SK-N-SH treated with all-trans-retinoic acid at 6 μM for 48 hours (cell line): Measurements from ENCODE around the gene SOCS3.

ENCODE experiments used
- ATAC-seq: fragments of 200-7000 bp; cut with Tn5 transposase; 3 replicates; pipeline ENCODE4 v1.9.1; 2020; ENCODE audit warnings: mild to moderate bottlenecking, moderate library complexity
- ESRRG ChIP-seq: fragments of 250-450 bp; sonication (Bioruptor Pico); IDR thresholded peaks from 2 replicates; pipeline ENCODE4 v1.6.1; 2021; ENCODE audit warnings: mild to moderate bottlenecking
- GLIS3 ChIP-seq: fragments of 250-450 bp; sonication (Bioruptor Pico); IDR thresholded peaks from 2 replicates; pipeline ENCODE4 v1.5.0; 2020; ENCODE audit warnings: mild to moderate bottlenecking, moderate library complexity
- ISL1 ChIP-seq: fragments of 250-450 bp; sonication (Bioruptor Pico); IDR thresholded peaks from 2 replicates; pipeline ENCODE4 v2.1.2; 2022; ENCODE audit warnings: mild to moderate bottlenecking, moderate library complexity
- OSR1 ChIP-seq: fragments of 250-450 bp; sonication (Bioruptor Pico); IDR thresholded peaks from 2 replicates; pipeline ENCODE4 v1.8.0; 2022; ENCODE audit warnings: moderate library complexity, mild to moderate bottlenecking, inconsistent platforms
- PPARA ChIP-seq: fragments of 250-450 bp; sonication (Bioruptor Pico); IDR thresholded peaks from 2 replicates; pipeline ENCODE4 v1.5.0; 2020; ENCODE audit warnings: mild to moderate bottlenecking, borderline replicate concordance
- RARB ChIP-seq: fragments of 250-450 bp; sonication (Bioruptor Pico); IDR thresholded peaks from 2 replicates; pipeline ENCODE4 v1.8.0; 2021; ENCODE audit warnings: mild to moderate bottlenecking, moderate library complexity
- SNAI2 ChIP-seq: fragments of 250-450 bp; sonication (Bioruptor Pico); IDR thresholded peaks from 2 replicates; pipeline ENCODE4 v1.5.0; 2020; ENCODE audit warnings: mild to moderate bottlenecking, moderate library complexity
- TCF4 ChIP-seq: fragments of 250-450 bp; sonication (Bioruptor Pico); IDR thresholded peaks from 2 replicates; pipeline ENCODE4 v1.8.0; 2021; ENCODE audit warnings: mild to moderate bottlenecking, moderate library complexity, borderline replicate concordance
- ZC3H10 ChIP-seq: fragments of 250-450 bp; sonication (Bioruptor Pico); IDR thresholded peaks from 2 replicates; pipeline ENCODE4 v1.5.1; 2021; ENCODE audit warnings: mild to moderate bottlenecking, moderate library complexity
- ZFP3 ChIP-seq: fragments of 250-450 bp; sonication (Bioruptor Pico); IDR thresholded peaks from 2 replicates; pipeline ENCODE4 v1.5.0; 2020; ENCODE audit warnings: mild to moderate bottlenecking, moderate library complexity
- ZFP30 ChIP-seq: fragments of 450-650 bp; formaldehyde crosslinking; IDR thresholded peaks from 2 replicates; pipeline ENCODE4 v1.5.0; 2022; ENCODE audit warnings: mild to moderate bottlenecking, moderate library complexity
- ZNF70 ChIP-seq: fragments of 450-650 bp; formaldehyde crosslinking; IDR thresholded peaks from 2 replicates; pipeline ENCODE4 v1.5.0; 2020; ENCODE audit warnings: mild to moderate bottlenecking, moderate library complexity
- ZNF8 ChIP-seq: fragments of 450-650 bp; formaldehyde crosslinking; IDR thresholded peaks from 2 replicates; pipeline ENCODE4 v1.5.0; 2020; ENCODE audit warnings: mild to moderate bottlenecking, moderate library complexity
- TF ChIP-seq, protein P1 (sequence below): fragments of 250-450 bp; sonication (Bioruptor Pico); IDR thresholded peaks from 2 replicates; pipeline ENCODE4 v1.5.1; 2020; ENCODE audit warnings: low read depth, mild to moderate bottlenecking, moderate library complexity
- TF ChIP-seq, protein P2 (sequence below): fragments of 250-450 bp; sonication (Bioruptor Pico); IDR thresholded peaks from 2 replicates; pipeline ENCODE4 v1.5.1; 2021; ENCODE audit warnings: mild to moderate bottlenecking, moderate library complexity
- TF ChIP-seq, protein P3 (sequence below): fragments of 250-450 bp; sonication (Bioruptor Pico); IDR thresholded peaks from 2 replicates; pipeline ENCODE4 v1.5.0; 2020; ENCODE audit warnings: mild to moderate bottlenecking, moderate library complexity
- TF ChIP-seq, protein P4 (sequence below): fragments of 250-450 bp; sonication (Bioruptor Pico); IDR thresholded peaks from 2 replicates; pipeline ENCODE4 v1.8.0; 2020; ENCODE audit warnings: mild to moderate bottlenecking, moderate library complexity, borderline replicate concordance
- TF ChIP-seq, protein P5 (sequence below): fragments of 250-450 bp; sonication (Bioruptor Pico); IDR thresholded peaks from 2 replicates; pipeline ENCODE4 v1.8.0; 2021; ENCODE audit warnings: low read depth, mild to moderate bottlenecking, moderate library complexity, borderline replicate concordance

The SOCS3 gene

DNA sequence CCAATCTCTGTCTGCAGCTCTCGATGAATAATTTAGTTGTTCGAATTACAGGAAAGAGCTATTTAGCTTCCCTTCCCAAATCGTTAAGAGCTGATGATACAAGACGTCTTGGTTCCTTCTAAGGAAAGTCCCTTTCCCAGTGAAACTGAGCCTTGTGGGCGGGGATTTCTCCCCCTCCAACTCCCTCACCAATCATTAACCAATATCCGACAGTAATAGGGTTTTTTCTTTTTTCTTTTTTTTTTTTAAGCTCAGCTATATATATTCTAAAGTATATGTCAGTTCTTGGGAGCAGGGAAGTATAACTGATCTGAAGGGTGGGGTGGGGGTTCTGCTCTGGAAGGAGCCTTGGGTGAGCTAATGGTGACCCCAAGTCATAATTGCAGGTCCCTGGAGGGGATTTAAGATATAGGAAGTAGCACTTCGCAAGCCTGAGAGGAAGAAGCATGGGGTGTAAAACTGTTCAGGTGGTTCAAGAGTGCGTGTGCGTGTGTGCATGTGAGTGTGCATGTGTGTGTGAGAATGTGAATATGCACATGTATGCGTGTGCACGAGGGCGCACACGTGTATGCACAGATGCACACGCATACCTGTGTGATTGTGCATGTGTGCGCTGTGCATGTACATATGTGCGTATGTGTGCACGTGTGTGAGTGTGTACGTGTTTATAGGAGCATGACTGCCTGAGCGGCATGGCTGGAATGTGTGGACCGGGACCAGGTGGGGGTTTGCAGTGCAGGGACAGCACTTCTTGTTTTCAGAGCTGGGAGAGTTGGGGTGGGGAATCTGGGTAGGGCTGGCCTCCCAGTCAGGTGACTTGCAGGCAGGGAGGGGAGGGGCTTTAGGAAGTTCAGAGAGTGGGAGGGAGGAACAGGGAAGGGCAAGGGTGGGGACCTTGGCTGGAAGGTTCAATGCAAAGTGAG is 42.7 kb downstream of the SOCS3 start:
- TF ChIP-seq PPARA (no peak), ZNF70 (CRISPR knock-in tag) (no peak), ESRRG (CRISPR knock-in tag) (no peak), RARB (CRISPR knock-in tag) (no peak), ZFP3 (CRISPR knock-in tag) (no peak), ZNF8 (CRISPR knock-in tag) (no peak)
- TF ChIP-seq, protein P1, sequence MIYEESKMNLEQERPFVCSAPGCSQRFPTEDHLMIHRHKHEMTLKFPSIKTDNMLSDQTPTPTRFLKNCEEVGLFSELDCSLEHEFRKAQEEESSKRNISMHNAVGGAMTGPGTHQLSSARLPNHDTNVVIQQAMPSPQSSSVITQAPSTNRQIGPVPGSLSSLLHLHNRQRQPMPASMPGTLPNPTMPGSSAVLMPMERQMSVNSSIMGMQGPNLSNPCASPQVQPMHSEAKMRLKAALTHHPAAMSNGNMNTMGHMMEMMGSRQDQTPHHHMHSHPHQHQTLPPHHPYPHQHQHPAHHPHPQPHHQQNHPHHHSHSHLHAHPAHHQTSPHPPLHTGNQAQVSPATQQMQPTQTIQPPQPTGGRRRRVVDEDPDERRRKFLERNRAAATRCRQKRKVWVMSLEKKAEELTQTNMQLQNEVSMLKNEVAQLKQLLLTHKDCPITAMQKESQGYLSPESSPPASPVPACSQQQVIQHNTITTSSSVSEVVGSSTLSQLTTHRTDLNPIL (CRISPR knock-in tag): no peak
- ATAC-seq: 0 out of 3 replicates have a peak, but pooled peaks have one; percentile 1

DNA sequence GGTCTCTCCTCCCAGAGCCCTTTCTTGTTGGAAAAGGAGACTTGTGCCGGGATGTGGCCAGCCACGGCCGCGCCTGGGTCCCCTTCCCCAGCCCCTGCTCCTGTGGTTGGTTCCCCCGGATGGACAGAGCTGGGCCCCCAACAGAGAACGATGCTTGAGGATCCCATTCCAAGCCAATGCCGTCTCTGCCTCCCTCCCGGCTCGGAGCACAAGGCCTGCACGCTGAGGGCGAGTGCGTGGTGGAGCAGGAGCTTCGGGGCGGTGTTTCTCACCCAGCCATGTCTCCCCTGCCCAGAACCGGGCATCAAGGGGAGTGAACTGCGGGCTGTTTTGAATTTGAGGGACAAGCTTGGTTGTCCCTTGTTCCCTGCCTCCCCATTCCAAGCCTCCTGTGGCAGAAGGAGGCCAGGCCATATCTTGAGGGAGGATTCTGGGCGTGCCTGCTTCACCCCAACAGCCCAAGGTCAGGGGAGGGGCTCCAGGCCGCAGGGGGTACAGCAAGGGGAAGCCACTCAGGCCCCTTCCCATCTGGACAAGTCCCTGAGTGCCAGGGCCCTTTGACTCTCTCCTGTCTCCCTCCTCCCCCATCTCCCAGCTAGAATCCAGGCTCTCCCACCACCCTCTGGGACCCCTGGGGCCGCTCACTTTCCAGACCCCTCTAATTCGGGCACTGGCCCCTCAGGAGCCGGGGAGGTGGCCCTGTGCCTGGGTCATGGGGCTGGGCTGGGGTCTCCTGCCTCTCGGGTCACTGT is 43.6 kb downstream of the SOCS3 start:
- TF ChIP-seq, protein P2, sequence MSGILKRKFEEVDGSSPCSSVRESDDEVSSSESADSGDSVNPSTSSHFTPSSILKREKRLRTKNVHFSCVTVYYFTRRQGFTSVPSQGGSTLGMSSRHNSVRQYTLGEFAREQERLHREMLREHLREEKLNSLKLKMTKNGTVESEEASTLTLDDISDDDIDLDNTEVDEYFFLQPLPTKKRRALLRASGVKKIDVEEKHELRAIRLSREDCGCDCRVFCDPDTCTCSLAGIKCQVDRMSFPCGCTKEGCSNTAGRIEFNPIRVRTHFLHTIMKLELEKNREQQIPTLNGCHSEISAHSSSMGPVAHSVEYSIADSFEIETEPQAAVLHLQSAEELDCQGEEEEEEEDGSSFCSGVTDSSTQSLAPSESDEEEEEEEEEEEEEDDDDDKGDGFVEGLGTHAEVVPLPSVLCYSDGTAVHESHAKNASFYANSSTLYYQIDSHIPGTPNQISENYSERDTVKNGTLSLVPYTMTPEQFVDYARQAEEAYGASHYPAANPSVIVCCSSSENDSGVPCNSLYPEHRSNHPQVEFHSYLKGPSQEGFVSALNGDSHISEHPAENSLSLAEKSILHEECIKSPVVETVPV (CRISPR knock-in tag): no peak
- TF ChIP-seq, protein P3, sequence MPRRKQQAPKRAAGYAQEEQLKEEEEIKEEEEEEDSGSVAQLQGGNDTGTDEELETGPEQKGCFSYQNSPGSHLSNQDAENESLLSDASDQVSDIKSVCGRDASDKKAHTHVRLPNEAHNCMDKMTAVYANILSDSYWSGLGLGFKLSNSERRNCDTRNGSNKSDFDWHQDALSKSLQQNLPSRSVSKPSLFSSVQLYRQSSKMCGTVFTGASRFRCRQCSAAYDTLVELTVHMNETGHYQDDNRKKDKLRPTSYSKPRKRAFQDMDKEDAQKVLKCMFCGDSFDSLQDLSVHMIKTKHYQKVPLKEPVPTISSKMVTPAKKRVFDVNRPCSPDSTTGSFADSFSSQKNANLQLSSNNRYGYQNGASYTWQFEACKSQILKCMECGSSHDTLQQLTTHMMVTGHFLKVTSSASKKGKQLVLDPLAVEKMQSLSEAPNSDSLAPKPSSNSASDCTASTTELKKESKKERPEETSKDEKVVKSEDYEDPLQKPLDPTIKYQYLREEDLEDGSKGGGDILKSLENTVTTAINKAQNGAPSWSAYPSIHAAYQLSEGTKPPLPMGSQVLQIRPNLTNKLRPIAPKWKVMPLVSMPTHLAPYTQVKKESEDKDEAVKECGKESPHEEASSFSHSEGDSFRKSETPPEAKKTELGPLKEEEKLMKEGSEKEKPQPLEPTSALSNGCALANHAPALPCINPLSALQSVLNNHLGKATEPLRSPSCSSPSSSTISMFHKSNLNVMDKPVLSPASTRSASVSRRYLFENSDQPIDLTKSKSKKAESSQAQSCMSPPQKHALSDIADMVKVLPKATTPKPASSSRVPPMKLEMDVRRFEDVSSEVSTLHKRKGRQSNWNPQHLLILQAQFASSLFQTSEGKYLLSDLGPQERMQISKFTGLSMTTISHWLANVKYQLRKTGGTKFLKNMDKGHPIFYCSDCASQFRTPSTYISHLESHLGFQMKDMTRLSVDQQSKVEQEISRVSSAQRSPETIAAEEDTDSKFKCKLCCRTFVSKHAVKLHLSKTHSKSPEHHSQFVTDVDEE: no peak
- no peak for TF ChIP-seq RARB (CRISPR knock-in tag)
- no peak for TF ChIP-seq TCF4 (CRISPR knock-in tag)
- TF ChIP-seq ZC3H10: no peak
- TF ChIP-seq PPARA: no peak
- no peak; the same call in 1 of the 3 replicates for ATAC-seq

DNA sequence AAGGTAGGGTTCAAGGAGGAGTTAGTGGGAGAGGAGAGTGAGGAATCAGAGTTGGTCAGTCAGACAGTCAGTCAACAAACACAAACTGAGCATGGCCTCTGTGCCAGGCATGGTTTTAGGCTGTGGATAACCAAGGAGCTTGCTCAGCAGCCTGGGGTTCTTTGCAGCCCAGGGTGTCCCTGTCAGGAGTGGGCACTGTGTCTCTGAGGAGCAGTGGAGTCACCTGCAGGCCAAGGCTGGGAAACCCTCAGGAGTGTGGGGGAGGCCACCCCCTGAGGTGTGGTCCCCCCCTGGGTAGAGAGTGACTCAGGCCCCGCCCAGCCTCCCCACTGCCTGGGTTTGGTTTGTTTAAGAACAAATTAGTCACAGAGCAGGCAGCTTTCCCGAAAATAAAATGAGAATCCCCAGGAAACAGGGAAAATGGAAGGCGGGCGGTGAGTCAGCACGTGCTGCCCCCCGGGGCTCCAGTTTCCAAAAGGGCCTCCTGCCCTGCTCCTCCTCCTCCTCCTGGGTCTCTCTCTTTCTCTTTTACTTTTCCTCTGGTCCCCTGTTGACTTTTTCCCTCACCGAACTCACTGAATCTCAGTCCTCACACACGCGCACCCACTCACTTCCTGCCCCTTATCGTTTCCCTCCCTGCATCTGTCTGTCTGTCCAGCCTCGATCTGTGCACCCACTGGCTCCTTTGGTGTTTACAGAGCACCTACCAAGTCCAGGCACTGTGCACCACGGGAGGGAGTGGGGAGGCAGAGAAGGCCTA is 44.3 kb downstream of the SOCS3 start:
- TF ChIP-seq, protein P4, sequence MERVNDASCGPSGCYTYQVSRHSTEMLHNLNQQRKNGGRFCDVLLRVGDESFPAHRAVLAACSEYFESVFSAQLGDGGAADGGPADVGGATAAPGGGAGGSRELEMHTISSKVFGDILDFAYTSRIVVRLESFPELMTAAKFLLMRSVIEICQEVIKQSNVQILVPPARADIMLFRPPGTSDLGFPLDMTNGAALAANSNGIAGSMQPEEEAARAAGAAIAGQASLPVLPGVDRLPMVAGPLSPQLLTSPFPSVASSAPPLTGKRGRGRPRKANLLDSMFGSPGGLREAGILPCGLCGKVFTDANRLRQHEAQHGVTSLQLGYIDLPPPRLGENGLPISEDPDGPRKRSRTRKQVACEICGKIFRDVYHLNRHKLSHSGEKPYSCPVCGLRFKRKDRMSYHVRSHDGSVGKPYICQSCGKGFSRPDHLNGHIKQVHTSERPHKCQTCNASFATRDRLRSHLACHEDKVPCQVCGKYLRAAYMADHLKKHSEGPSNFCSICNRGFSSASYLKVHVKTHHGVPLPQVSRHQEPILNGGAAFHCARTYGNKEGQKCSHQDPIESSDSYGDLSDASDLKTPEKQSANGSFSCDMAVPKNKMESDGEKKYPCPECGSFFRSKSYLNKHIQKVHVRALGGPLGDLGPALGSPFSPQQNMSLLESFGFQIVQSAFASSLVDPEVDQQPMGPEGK (CRISPR knock-in tag): peak; percentile 97; the same call in 1 of the 2 replicates
- TF ChIP-seq SNAI2: no peak
- TF ChIP-seq, all 23 proteins: peak for 1
- peak; percentile 54 for ATAC-seq

DNA sequence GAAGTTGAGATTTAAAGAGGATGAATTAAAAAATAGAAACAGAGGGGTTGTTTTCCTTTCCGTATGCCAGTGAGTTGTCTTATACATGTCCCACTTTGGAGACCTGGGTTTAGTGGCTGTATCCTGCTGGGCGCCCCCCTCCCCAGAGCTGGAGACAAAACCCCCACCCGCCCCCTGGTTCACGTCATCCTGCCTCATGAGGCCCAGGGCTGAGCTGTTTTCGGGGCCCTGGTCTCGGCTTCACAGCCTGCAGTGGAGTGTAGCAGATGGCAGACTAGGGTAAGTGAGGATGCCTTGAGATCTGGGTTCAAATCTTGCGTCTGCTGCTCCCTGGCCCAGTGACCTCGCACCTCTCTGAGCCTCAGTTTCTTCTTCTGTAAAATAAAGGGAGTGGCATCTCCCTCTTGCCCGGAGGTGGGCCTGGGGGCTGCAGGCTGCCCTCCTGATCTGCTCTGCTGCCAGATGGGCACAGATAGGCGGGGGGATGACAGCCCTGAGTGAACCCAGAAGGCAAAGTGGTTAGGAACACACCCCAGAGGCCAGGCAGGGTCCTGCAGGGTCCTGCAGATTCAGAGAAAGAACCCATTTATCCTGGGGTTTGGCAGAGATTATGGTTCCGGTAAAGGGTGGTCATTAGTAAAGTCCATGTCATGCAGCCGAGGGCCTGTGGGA is 45.1 kb downstream of the SOCS3 start:
- peak; percentile 6 for ATAC-seq
- TF ChIP-seq, protein P3: no peak
- TF ChIP-seq PPARA (no peak), OSR1 (no peak), TCF4 (CRISPR knock-in tag) (no peak), ISL1 (CRISPR knock-in tag) (no peak), GLIS3 (CRISPR knock-in tag) (no peak), ZFP30 (no peak), RARB (CRISPR knock-in tag) (no peak)
- TF ChIP-seq, protein P5, sequence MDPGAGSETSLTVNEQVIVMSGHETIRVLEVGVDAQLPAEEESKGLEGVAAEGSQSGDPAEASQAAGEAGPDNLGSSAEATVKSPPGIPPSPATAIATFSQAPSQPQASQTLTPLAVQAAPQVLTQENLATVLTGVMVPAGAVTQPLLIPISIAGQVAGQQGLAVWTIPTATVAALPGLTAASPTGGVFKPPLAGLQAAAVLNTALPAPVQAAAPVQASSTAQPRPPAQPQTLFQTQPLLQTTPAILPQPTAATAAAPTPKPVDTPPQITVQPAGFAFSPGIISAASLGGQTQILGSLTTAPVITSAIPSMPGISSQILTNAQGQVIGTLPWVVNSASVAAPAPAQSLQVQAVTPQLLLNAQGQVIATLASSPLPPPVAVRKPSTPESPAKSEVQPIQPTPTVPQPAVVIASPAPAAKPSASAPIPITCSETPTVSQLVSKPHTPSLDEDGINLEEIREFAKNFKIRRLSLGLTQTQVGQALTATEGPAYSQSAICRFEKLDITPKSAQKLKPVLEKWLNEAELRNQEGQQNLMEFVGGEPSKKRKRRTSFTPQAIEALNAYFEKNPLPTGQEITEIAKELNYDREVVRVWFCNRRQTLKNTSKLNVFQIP (CRISPR knock-in tag): no peak
- TF ChIP-seq, protein P1 (CRISPR knock-in tag): no peak
